Left kidney (tissue), 2 donors: ENCODE measurements around the gene ZBTB20. TPM values are rescaled to one million over a fixed set of nuclear protein-coding genes. Genes with fewer than 3 reads are reported as not detected.
A peak's percentile ranks its signal among the peaks of the same experiment; 100 is the strongest.

ENCODE experiments used
- DNase-seq: peaks from one replicate; pipeline ENCODE4 v3.0.0-alpha.2; 2013
- polyA plus RNA-seq: library from polyadenylated mRNA; unstranded; fragments of 120-200 nt; gene quantifications from one replicate; pipeline ENCODE4 v1.2.1, GENCODE V29; 2013; ENCODE audit not compliant: insufficient read length

The ZBTB20 gene
- polyA plus RNA-seq, 1 donor: 5.6 TPM

DNA sequence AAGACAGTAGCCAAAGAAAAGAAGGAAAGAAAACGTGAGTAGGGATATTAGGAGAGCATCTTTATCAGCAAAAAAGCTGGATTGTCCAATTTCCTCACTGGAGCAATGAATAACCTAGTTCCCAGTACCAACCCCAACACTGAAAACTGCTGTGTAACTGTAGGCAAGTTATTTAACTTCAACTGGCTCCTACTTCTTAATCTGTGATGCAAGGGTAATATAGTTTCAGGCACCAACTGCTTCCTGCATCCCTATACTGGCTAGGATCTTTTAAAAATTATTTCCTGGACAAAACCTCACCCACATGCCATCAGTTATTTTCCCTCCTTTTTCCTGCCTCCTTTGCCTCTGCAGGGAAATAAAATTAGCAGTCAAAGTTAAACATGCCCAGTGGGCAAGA, 59.6 kb downstream of the ZBTB20 start:
- DNase-seq: no peak

DNA sequence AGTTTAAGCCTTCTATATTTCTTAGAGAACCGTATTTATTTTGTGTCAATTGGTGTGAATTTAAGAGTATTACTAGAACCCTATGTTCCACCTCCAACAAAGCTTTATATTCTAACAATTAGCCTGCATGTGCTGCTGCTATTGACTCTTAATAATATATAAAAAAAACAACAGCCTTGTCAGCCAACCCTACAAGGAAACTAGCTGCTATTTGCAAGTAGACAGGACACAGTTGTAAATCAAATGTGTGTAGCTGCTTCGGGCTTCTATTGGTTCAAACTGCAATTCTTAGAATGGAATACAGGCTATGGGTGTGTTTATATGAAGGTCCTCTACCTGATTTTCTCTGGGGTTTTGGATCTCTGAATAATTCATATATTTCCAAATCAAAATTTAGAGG, 60.7 kb downstream of the ZBTB20 start:
- no peak for DNase-seq

DNA sequence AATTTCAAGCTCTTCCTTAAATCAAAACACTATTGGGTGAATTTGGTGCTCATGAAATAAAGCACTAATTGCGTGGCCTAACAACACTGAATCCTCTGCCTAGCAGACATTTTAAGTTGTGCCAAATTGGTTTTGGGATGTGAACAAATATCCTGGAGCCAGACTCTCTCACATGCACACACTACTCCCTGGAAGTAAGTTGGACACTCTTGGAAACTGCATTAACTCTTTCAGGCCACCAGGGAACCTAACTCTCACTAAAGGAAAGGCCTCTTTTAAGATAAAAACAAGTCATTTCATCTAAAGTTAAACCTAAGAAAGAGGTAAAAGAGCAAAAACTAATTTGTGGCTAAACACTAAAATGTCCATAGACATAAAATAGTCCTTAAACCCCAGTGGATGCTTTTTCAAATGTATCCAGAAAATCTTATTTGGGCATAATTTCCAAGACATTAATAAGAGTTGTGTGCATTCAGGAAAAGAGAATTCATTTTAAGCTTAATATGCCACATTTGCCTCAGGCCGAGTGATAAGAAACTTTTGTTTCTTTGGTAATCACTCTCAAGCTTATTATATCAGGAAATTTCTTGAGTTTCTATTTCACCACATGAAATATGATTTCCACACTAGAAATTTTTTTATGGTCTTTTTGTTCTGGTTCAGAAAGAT, 61.8 kb downstream of the ZBTB20 start:
- no peak for DNase-seq

DNA sequence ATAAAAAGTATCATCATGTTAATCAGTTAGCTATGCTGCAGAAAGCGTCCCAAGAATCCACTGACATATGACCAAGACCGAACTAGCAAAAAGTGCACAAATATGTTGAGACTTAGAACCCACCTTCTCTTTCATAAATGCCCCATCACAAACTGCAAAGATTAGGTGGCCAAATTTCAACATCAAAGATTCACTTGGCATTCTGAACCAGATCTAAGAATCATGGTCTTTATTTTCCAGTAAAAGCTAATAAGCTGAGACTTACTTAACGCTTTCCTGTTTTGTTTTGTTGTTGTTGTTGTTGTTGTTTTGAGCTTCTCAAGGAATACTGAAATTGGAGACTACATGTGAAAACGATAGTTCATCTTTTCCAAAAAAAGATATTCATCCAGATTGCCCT, 62.4 kb downstream of the ZBTB20 start:
- DNase-seq: no peak

DNA sequence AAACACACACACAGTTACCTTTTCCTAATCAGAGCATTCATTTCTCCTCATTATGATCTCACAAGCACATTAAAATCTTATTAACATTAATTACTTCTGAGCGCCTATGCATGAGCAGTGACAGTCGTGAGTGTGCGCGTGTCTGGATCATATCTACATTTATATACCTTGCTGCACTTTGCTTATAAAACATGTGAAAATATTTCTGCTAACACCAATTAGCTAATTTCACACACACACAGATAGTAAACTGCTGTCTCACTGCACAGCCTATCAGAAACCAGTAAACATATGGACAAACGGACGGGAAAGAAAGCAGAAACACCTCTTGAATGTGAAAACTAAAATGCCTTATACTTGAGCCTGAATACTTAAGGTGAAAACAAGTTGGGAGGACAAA, 64.8 kb downstream of the ZBTB20 start:
- DNase-seq: no peak

DNA sequence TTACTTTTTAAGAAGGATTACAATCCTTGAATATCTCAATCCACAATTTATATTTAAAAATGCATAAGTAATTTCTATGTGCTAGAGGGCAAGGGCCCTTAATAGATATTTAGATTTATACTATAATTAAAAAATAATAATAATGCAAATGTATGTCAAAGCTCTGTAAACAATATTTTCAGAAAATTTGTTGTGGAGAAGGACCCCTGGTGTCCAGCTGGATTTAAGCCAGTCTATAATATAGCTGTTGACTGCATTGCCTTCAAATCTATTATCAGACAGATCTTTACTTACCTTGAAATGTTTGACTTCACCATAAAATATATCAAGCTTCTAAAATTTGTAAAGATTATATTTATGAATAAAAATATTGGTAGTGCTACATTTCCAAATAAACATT, 65.6 kb downstream of the ZBTB20 start:
- no peak for DNase-seq

DNA sequence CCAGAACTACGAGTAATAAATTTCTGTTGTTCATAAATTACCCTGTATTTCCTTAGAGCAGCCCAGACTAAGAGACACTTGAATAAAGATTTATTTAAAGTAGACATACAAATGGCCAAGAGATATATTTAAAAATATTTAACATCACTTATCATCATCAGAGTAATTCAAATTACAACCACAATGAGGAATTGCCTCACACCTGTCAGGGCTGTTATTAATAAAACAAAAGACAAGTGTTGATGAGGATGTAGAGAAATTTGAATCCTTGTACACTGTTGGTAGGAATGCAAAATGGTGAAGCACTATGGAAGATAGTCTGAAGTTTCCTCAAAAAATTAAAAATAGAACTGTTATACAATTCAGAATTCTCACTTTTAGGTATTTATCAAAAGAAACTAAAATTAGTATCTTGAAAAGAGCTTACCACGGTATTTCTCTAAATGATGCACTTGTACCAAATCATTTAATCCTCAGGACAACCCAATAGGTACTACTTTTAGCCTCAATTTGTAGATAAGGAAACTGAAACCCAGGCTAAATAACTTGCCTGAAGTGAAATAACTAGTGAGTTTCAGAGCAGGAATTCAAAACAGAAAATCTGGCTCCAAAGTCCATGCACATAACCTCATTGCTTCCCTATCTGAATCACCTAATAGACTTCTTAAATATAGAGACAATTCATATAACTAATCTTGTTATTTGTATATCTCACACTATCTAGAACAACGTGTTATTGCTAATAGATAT, 69.4 kb downstream of the ZBTB20 start:
- no peak for DNase-seq

DNA sequence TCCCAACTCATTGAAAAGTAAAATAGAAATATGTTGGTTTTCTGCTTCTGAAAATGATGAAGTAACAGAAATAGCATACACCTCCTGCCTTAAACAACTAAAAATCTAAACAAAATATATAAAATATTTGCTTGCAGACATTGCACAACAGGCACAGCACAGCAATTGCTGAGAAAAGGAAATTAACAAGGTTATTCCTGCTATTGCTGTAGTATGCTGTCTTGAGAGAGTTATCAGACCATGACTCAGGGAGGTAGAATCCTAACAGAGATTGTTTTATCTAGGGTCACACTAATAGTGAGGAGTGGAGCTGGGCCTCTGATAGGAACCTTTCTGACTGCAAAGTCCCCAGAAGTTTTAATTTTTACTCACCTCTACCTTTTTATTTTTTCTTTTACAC, 72.6 kb downstream of the ZBTB20 start:
- no peak for DNase-seq

DNA sequence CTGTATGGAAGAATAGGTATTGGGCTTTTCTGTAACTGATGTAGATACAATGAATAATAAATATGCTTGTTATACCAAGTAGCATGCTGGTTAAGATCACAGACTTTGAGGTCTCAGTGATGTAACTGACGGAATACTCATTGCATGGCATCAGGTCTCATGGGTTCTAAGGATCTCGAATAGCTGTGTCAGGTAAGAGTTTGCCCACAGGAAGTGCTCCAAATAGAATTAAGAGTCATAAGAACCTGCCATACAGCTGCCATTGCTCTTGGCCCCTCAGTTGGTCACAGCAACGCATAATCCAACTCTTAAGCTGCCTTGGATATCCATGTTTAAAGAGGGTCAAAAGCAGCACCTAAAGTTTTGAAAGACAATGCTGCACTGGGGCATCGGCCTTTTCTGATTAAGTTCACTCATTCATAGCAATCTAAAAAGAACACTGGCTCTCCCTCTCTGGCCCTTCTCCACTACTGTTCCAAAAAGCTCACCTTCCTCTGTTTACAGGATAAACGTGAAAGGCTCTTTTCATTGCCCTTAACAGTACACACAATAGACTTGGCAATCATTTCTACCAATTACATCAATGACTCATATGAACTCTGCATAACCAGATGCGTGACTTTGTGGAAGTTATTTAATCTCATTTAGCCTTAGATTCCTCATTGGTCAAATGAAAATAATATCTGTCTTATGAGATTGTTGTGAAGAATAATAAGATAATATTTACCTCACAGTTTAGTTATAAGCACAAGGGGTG, 74.6 kb downstream of the ZBTB20 start:
- DNase-seq: no peak

DNA sequence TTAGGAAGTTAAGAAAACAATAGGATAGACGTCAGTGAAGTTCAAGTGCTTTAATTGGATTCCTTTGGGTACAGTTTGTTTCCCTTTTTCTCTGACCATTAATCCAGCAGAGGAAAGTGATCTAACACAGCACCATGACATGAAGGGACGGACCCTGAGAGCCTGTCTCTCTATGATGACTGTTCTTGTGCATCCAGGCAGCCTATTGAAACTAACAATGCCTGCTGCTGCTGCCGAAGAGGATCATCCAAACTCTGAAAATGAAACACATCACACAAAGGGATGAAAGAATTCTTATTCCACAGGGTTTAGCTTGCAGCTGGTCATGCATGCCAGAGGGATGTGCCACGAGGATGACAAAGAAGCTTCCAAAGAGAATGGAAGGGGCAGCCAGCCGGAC, 75.5 kb downstream of the ZBTB20 start:
- DNase-seq: peak; percentile 21

DNA sequence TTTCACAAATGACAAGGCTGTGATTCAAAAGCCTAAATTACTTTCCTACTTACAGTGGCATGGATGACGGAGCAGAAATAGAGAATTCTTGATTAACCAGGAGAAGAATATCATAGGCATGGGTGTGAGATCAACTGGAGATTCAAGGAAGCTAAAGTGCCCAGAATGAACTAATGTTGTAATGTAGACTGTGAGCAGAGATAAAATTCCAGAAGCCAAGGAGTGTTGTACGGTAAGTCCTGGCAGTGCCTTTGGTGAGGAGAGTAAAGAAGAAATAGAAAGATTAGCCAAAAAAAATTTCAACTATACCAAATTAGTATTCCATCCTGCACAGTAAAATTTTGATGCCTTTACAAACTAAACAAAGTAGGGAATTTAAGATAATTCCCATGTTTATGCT, 75.9 kb downstream of the ZBTB20 start:
- DNase-seq: no peak

DNA sequence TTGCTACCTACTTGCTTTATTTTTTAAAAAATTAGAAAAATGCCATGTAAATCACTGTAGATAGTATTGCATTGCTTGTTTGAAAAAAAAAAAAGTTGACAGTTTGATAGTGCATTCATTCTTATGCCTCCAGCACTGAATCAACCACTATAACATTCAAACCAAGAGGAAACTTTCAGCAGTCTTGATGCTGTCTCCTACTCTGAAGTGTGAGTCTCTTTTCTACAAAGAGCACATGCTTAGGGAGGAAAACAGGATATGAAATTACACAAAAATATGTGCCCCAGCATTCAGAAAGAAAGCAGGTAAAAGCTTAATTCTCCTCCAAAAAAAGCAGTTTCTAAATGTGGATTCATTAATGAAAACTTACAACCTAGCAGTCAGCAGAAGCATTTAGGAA, 78.3 kb downstream of the ZBTB20 start:
- no peak for DNase-seq

DNA sequence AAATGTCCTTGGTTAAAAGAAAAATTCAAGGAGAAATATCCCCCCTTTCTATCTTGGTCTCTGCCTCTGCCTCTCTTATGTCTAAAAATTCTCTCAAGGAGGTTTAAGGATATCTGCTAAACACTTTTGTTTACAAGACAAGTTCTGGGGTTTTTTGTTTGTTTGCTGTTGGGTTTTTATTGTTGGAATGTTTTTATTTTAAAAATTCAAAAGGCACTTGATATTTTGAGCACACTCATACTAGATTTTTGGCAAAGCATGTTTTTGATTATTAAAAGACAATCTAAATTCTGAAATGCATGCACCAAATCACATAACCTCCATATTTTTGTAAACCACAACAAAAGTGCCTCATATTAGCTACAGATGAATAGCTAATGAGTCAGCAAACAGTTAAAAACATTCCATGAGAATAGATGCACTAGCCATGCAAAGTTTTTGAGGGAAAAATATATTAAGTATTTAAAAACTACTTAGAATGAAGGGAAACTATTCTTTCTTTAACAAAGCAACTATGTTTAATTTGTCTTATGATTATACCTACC, 84.6 kb downstream of the ZBTB20 start:
- no peak for DNase-seq

DNA sequence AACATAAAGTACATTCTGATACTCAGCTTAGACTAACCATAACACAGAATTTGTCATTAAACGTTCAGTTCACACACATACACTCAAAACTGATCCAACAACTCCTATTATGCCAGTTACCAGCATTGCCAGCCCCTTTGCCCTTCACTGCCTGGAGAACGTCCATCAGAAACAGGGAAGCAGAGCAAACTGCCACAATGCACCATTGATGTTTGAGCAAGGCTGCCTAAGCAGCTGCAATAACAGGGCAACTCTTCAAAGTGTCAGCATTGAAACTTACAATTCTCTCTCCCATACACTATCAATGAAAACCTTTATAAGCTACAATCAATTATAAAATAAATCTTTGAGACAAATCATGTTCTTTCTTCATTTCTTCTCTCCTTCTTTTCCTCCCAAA, 85.1 kb downstream of the ZBTB20 start:
- DNase-seq: no peak

DNA sequence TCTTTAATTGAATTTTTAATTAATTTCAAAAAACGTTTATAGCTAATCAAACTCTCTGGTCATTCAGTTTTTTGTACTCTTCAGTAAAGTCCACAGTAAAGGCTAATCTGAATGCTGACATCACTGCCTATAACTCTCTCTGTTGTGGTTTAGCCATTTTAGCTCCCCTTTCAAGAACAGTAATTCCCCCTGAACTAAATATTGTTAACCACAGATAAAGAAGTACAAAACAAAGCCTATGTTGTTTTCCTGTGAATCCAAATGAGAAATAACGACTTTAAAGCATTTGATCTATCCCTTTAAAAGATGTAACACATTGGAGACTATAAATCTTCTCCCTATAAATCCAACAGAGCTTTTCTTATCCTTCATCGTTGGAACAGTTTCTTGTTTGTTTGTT, 94.2 kb downstream of the ZBTB20 start:
- no peak for DNase-seq

DNA sequence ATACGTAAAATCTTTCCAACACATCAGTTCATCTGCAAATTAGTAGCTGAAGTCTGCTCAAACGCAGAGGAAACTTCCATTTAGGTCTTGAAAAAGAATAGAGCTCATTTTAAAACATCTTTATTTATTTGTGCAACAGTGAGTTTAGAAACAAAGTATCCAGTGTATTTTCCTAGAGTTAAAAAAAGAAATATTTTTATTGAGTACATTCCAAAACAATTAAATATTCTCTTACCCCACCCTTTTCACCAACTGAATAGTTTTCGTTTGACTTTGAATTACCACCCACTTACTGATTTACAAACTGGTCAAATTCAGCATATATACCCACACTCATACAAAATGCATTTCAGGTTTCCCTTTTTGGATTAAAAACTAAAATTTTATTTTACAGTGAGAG, 104.7 kb downstream of the ZBTB20 start:
- no peak for DNase-seq

DNA sequence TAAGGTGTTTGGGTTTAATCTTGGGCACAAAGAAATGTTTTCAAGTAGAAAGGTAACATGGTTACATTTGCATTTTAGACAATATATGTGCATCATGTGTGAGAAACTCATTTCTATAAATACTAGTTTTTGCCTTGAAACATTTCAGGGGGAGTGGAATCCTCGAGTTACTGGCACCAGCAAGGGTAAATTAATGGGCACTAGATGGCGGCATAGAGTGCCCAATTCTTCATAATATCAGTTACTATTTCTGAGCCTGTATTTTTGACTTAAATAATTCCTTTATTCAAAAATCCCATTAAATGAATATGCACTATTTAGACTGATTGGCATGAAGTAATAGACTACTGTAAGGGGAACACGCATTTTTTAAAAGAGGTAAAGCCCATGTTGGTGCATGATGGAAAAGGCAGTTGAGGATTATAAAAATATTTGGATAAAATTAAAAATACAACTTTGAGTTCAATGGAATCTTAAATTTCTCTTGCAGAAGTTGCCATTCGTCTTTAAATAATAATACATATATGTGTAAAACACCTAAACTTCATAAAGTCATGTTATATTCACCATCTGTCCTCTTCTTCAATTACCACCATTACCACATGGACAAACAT, 106.3 kb downstream of the ZBTB20 start:
- no peak for DNase-seq

DNA sequence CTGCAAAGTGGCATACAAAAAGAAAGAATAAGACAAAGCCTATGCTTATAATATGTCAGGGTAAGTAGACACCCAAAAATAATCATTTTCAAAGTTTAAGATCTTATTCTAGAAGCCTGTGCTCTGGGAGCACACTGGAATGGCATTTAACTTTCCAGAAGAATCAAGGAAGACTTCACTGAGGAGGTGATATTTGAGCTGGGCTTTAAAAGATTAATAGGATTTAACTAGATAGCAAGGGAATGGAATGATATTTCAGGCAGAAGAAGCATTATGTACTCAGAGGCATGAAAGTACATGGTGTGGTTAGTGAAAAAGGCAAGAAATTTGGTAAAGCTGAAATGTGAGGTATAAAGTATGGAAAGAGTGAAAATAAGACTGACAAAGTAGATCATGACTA, 106.8 kb downstream of the ZBTB20 start:
- DNase-seq: no peak

DNA sequence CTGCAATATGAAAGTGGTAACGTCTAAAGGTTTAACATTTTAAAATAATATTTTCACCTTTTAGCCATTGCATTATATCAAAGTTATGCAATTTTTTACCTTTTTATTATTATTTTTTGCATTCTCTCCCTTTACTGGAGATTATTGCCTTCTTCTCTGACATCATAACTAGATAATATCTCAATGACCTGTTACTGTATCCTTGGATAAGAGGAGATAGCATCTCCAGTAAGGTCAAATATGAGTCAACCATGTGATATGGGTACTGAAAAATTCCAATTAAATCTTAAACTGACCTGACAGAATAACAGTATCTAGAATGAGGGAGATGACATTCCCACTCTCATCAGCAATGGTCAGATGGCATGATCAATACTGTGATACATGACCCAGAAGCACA, 108.3 kb downstream of the ZBTB20 start:
- DNase-seq: no peak

DNA sequence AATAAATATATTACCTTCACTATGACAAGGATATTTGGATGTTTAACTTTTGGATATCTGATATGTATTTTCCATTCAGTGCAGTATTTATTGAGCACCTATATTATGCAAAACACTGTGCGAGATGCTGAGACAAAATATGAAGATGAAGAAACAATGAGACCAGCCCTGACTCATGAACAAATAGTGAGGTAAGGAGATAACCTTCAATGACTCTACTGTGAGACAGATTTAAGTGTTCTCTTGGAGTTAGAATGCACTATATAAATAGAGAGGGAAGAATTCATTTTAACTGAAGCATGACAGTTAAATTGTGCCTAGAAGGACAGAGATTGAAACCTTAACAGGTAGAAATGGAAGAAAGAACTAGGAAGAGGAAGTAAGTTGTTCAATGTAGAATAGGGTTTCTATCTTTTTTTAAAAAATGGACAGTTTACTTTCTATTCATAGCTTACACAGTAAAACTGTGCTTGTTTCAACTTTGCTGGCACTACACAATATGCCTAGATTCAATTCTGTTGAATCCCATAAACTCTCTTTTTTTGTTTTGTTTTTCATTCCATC, 124.2 kb downstream of the ZBTB20 start:
- no peak for DNase-seq

DNA sequence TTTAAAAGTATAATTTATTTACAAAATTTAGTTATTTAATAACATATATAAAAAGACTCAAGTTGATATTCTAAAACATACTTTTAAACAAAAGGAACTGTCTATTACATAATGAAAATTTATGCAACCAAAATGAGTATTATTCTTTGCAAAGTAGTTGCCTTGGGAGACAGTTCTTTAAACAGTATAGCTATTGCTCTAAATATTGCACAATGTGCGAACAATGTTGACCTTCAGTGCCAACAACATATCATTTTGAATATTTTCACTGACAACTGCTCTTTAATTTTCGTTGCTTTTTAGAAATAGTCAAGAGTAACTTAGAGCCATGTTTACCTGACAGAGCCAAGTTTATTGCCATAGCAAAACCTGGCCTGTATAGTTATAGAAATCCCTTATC, 124.9 kb downstream of the ZBTB20 start:
- DNase-seq: no peak

DNA sequence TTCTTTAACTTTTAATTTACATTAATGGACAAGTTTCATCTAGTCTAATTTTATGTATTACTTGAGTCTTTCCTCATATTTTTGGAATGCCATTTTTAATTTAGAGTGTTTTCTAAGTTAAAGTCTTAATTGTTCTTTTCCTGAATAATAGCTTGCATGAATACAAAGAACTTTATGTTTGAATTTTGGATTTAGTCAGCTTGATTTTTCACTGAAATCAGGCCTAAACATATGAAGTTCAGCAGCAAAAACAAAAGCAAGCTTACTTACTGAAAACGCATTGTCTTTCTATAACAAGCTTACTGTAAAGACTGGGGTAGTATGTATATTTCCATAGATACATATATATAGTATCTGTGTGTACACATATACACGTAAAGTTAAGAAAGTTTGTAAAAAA, 126.0 kb downstream of the ZBTB20 start:
- no peak for DNase-seq
